Activated T-helper 2 cell treated with anti-CD3 and anti-CD28 coated beads, Interferon-gamma antibody, Interleukin-2, Interleukin-4, amounts not matched to agents 10 μg/mL and 5 μg/mL and 100 μg/mL, durations not matched to agents 14 hours and 24 hours and 36 hours (primary cell): Measurements from ENCODE around the gene ATF7IP. TPM values are rescaled to one million over a fixed set of nuclear protein-coding genes. Genes with fewer than 3 reads are reported as not detected.
"Not testable (repeated sequence)": the region's sequence is repeated elsewhere in the genome, so short reads cannot be mapped to it uniquely, and the experiment has no call there.

Source experiments
- DNase-seq: peaks from one replicate; pipeline ENCODE4 v3.0.0; 2021; ENCODE audit warnings: low spot score
- H3K27ac Mint-ChIP-seq: one replicate; pipeline ENCODE4 v1.8.0; 2021; ENCODE audit warnings: mixed read lengths
- H3K27me3 Mint-ChIP-seq: one replicate; pipeline ENCODE4 v1.8.0; 2021; ENCODE audit warnings: low read depth, mixed read lengths
- H3K36me3 Mint-ChIP-seq: one replicate; pipeline ENCODE4 v1.8.0; 2021; ENCODE audit warnings: low read depth, mixed read lengths
- H3K4me1 Mint-ChIP-seq: one replicate; pipeline ENCODE4 v1.8.0; 2021; ENCODE audit warnings: low read depth, mixed read lengths
- H3K4me3 Mint-ChIP-seq: one replicate; pipeline ENCODE4 v1.8.0; 2021; ENCODE audit warnings: low read depth, mild to moderate bottlenecking, moderate library complexity, mixed read lengths
- H3K9me3 Mint-ChIP-seq: one replicate; pipeline ENCODE4 v1.8.0; 2021; ENCODE audit warnings: mixed read lengths
- intact Hi-C: fragments of 100-400 bp; cut with micrococcal nuclease; formaldehyde crosslinking; loops from one replicate; pipeline ENCODE4 v1.15.1; 2023
- total RNA-seq: library from RNA; stranded (reverse); gene quantifications from 2 replicates; pipeline ENCODE4 v1.2.3, GENCODE V29; 2022

ATF7IP gene
- total RNA-seq, 1 donor from 2014 or later: 82.1 TPM

DNA sequence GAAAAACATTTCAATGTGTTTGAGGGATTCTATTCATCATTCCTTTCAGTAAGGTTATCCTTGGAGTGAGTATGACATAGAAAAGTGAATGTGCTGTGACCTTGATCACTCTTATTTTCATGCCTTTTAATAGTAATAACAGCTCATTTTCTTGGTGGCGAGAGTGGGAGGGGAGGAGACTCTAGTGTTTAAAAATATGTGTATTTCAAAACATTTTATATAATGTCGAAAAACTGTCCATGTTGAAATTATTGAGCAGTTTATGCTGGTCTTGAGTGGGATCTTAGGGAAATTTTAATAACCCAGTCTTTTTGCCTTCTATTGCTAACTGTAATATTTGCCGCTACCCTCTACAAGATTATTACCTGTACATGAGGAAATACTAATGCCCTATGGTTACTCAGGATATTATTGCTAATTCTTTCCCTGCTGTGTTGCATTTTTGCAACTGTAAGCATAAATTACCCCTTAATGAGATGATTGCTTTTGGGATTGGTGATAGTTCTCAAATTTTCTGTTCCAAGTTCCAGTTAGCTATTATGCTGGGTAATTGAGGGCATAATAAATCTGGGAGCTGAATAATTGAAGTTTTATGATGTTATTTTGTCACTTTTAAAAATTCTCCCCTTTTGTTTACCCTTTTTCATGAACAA is 21.9 kb downstream of the ATF7IP start:
- Mint-ChIP-seq H3K9me3 (no peaks in the 10 kb centered on the region), H3K27ac (peak overlapping the region; percentile 92), H3K36me3 (peaks cover 59% of the 10 kb centered on the region), H3K4me3 (peak overlapping the region; percentile 87), H3K27me3 (no peaks in the 10 kb centered on the region), H3K4me1 (peaks cover 62% of the 10 kb centered on the region)
- DNase-seq: no peak
- intact Hi-C loops: loop anchor here (5.0 kb wide), 2 partner anchors 385 to 575 kb away; partner anchors contain the start of gene ARHGDIB

DNA sequence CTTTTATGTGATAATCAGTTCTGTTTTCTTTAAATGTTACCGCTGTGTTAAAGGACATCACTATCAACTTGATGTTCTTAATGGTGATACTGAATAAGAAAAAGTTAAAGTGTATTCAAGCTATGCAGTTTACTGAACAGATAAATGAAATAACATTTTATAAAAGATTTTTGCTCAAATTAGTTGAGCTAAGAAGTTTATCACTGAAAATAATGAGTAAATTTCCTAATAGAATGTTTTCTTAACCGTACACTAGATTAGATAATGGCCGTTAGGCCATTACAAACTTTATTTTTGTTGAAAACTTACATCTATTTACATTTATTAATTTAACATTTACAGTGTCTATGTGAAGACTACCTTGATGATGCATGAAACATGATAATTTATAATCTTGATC is 25.0 kb downstream of the ATF7IP start:
- intact Hi-C loops: loop anchor here (5.0 to 10.0 kb wide), 4 partner anchors 62 to 1668 kb away; no protein-coding TSS in a partner anchor
- Mint-ChIP-seq H3K27ac (peak overlapping the region; percentile 90), H3K4me1 (peaks cover 56% of the 10 kb centered on the region), H3K9me3 (no peaks in the 10 kb centered on the region), H3K36me3 (peaks cover 60% of the 10 kb centered on the region), H3K4me3 (peak overlapping the region; percentile 70), H3K27me3 (no peaks in the 10 kb centered on the region)
- no peak for DNase-seq

DNA sequence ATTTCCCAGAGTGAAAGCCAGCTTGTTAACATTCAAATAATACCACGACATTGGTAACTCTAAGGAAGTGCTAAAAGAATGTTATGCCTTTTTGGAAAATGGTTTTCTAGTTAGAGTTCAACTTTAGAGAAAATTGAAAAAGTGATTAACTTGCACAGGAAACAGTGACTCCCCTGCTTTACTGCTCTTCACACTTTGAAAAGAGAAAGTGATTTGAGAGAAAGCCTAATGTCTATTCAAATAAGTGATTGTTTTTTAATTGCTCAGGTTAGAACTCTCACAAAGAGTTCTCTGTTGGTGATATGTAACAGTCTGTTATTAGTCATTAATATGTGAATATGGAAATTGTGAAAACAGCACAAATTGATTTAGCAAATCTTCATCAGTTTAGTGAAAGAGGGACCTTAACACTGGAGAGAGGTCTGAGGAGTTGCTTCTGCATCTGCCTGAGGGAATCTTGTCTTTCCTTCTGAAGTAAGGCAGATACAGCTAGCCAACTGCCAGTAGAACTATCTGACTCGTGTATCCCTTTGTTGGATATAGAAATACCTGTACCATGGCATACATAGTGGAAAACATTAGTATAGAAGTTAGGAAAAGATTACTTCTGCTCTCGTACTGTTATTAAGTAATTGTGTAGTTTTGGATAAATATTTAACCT is 25.5 kb downstream of the ATF7IP start:
- Mint-ChIP-seq H3K27me3 (no peaks in the 10 kb centered on the region), H3K4me1 (peaks cover 58% of the 10 kb centered on the region), H3K9me3 (no peaks in the 10 kb centered on the region), H3K4me3 (peak overlapping the region; percentile 70), H3K36me3 (peaks cover 60% of the 10 kb centered on the region), H3K27ac (peak overlapping the region; percentile 90)
- no peak for DNase-seq
- intact Hi-C loops: loop anchor here (5.0 to 10.0 kb wide), 4 partner anchors 61 to 1669 kb away; no protein-coding TSS in a partner anchor

DNA sequence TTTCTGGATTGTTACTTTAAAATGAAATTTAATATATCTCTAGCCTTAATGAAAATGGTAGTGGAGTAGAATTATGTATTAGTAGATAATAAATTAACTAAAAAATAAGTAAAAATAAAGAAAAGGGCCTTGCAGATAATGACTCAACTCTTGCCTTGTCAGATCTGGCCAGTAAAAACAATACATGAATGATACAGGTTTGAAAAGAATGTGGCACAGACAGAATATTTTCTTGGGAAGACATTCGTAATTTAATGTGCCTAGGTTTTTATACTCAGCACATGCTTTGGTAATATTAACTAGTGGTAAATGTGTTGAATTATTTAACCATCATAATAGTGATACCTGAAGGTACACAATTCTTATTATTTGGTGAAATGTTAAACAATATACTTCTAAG is 28.3 kb downstream of the ATF7IP start:
- peaks cover 5% of the 10 kb centered on the region for H3K9me3 Mint-ChIP-seq
- no peaks in the 10 kb centered on the region for H3K27me3 Mint-ChIP-seq
- peak overlapping the region; percentile 92 for H3K27ac Mint-ChIP-seq
- H3K4me3 Mint-ChIP-seq: peak overlapping the region; percentile 66
- no peak for DNase-seq
- intact Hi-C loops: loop anchor here (1.0 to 10.0 kb wide), 7 partner anchors 8 to 1671 kb away; no protein-coding TSS in a partner anchor
- H3K4me1 Mint-ChIP-seq: peaks cover 69% of the 10 kb centered on the region
- peaks cover 61% of the 10 kb centered on the region for H3K36me3 Mint-ChIP-seq

DNA sequence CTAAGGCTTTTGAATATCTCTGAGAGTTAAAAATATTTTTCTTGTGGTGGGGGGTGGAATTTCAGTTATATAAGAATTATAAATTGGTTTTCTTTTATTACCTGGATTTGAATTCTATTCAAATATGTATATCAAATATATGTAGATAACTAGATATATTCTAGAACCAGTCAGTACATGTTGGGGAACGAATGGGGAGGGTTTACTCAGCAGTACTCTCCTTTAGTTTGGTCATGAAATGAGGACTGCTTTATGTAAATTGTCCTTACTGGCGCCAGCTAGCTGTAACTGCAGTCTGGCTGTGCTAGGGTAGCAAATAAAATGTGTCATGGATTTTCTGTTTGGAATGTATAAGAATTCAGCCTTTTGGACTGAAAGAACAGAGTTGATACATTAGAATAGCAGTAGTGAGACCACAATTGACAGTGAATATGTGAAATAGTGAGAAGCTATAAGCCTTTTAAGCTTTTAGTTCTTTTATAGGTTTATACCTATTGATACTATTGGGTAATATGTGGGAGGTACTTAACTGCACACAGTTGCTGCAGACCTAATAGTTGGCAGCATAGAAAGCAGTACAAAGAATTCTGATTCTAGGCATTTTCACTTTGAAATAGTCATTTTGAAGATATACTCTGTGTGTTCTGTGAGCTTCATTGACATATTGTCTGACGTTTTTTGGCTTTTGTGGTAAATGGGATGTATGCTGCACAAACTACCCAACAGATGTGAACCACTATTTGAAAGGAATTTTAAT is 29.0 kb downstream of the ATF7IP start:
- peak; percentile 42 for DNase-seq
- peak overlapping the region; percentile 92 for H3K27ac Mint-ChIP-seq
- H3K36me3 Mint-ChIP-seq: peaks cover 56% of the 10 kb centered on the region
- peak overlapping the region; percentile 89 for H3K4me3 Mint-ChIP-seq
- peaks cover 5% of the 10 kb centered on the region for H3K9me3 Mint-ChIP-seq
- intact Hi-C loops: loop anchor here (1.0 to 10.0 kb wide), 8 partner anchors 9 to 1672 kb away; no protein-coding TSS in a partner anchor
- H3K4me1 Mint-ChIP-seq: peaks cover 67% of the 10 kb centered on the region
- H3K27me3 Mint-ChIP-seq: no peaks in the 10 kb centered on the region

DNA sequence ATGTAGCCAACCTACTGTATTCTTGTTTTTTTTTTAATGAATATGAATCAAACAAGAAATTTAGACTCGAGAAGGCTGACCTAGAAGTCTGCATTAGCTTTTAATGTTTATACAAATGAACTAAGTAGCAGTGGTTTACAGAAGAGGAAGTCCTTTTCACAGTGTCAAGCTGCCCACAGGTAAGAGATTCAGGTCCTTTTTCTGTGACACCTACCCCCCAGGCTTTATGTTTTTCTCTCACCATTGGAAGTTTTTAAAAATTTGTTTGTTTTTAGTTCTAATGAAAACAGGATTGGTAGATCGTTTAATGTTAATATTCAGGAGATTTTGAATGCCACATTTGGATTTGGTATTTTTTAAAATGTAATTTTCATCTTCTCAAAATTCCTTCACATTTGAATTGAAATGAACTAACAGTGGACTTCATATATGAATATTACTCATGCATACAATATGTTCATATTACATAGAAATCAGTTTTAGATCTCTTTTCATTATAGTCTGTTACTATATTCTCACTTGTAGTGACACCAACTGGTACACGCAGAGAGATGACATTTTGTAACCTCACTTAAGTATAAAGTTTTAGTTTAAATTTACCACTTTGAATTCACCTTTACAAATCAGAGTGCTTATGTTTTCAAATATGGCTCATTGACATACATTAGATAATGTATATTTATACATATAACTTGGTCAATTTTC is 29.7 kb downstream of the ATF7IP start:
- H3K27me3 Mint-ChIP-seq: no peaks in the 10 kb centered on the region
- peaks cover 58% of the 10 kb centered on the region for H3K36me3 Mint-ChIP-seq
- DNase-seq: no peak
- H3K9me3 Mint-ChIP-seq: peaks cover 5% of the 10 kb centered on the region
- intact Hi-C loops: loop anchor here (1.0 to 10.0 kb wide), 2 partner anchors 21 to 1170 kb away; no protein-coding TSS in a partner anchor
- peak overlapping the region; percentile 89 for H3K4me3 Mint-ChIP-seq
- peak overlapping the region; percentile 92 for H3K27ac Mint-ChIP-seq
- peaks cover 70% of the 10 kb centered on the region for H3K4me1 Mint-ChIP-seq

DNA sequence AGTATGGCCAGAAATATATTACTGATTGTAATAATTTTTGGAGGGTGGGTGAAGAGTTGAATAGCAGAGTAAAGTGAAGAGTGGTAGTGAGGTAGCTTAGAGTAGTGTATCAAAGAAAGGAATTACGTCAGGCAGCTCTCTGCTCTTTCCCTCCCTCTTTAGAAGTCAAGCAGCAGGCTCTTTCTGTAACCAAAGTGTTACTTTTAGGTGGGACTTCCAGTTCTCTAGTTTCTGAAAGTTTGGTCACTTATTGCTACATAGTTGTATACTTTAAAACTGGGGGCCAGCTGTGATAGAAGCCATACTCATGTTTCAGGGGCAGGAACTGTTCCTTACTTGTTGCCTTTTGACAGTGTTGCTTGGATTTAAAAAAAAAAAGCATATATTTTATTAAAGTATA is 30.6 kb downstream of the ATF7IP start:
- H3K27ac Mint-ChIP-seq: peak overlapping the region; percentile 70
- DNase-seq: no peak
- H3K4me3 Mint-ChIP-seq: peak overlapping the region; percentile 60
- intact Hi-C loops: loop anchor here (1.0 to 10.0 kb wide), 2 partner anchors 8 to 1169 kb away; no protein-coding TSS in a partner anchor
- peaks cover 5% of the 10 kb centered on the region for H3K9me3 Mint-ChIP-seq
- no peaks in the 10 kb centered on the region for H3K27me3 Mint-ChIP-seq
- H3K4me1 Mint-ChIP-seq: peaks cover 73% of the 10 kb centered on the region
- peaks cover 56% of the 10 kb centered on the region for H3K36me3 Mint-ChIP-seq

DNA sequence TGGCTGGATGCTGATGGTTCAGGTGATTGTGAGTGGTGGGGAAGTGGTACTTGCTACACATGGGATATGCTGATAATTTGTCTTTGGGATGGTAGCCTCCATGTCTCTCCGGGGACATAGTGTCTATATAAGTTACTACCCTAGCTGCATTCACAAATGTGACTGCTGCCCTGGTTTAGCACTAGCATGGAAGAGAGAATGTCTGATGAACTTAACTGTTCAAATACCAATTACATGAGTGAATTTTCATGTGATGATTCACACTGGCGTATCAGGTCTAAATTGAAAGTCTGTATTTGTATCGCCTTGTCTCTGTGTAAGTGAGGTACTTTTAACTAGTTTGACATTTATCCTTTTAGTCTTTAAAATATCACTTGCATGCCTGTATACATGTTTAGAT is 34.4 kb downstream of the ATF7IP start:
- no peak for DNase-seq
- intact Hi-C loops: loop anchor here (1.0 to 10.0 kb wide), 3 partner anchors 11 to 1165 kb away; no protein-coding TSS in a partner anchor
- Mint-ChIP-seq H3K4me1 (peaks cover 75% of the 10 kb centered on the region), H3K27me3 (no peaks in the 10 kb centered on the region), H3K36me3 (peaks cover 61% of the 10 kb centered on the region), H3K27ac (peak overlapping the region; percentile 90), H3K9me3 (peaks cover 5% of the 10 kb centered on the region), H3K4me3 (peak overlapping the region; percentile 75)

DNA sequence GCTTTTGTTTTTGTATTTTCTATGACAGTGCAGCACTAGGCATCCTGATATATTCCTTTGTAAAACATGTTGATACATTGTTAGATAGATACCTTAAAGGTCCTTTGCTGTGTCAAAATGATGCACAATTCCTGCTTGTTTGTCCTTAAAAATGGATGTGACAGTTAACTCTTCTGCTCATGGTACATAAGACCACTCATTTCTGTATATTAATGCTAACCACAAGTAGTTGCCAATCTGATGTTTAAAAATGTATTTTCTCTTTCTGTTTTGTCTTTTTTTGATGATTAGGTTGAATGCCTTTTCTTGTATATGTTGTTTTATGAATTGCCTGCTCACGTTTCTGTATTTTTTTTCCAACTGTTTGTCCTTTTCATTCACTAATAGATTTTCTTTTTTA is 35.1 kb downstream of the ATF7IP start:
- no peaks in the 10 kb centered on the region for H3K27me3 Mint-ChIP-seq
- peak overlapping the region; percentile 90 for H3K27ac Mint-ChIP-seq
- peaks cover 5% of the 10 kb centered on the region for H3K9me3 Mint-ChIP-seq
- H3K4me1 Mint-ChIP-seq: peaks cover 75% of the 10 kb centered on the region
- peak overlapping the region; percentile 75 for H3K4me3 Mint-ChIP-seq
- intact Hi-C loops: loop anchor here (1.0 to 2.0 kb wide), 2 partner anchors 11 to 16 kb away; no protein-coding TSS in a partner anchor
- DNase-seq: no peak
- H3K36me3 Mint-ChIP-seq: peaks cover 66% of the 10 kb centered on the region

DNA sequence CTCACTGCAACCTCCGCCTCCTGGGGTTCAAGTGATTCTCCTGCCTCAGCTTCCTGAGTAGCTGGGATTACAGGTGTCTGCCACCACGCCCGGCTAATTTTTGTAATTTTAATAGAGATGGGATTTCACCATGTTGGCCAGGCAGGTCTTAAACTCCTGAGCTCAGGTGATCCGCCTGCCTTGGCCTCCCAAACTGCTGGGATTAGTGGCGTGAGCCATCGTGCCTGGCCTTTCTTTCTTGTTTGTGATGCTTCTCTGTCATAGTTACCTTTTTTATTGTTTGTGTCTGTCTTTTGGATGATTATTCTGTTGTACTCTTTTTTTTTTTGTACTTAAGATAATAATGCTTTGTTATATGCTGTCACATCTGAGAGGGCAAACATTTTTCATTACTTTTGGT is 35.8 kb downstream of the ATF7IP start:
- H3K9me3 Mint-ChIP-seq, H3K27me3 Mint-ChIP-seq, DNase-seq: not testable (repeated sequence)
- H3K4me3 Mint-ChIP-seq: peak overlapping the region; percentile 75
- intact Hi-C loops: loop anchor here (2.0 kb wide), 1 partner anchor 16 kb away; no protein-coding TSS in a partner anchor
- peak overlapping the region; percentile 90 for H3K27ac Mint-ChIP-seq
- peaks cover 69% of the 10 kb centered on the region for H3K36me3 Mint-ChIP-seq
- peaks cover 73% of the 10 kb centered on the region for H3K4me1 Mint-ChIP-seq

DNA sequence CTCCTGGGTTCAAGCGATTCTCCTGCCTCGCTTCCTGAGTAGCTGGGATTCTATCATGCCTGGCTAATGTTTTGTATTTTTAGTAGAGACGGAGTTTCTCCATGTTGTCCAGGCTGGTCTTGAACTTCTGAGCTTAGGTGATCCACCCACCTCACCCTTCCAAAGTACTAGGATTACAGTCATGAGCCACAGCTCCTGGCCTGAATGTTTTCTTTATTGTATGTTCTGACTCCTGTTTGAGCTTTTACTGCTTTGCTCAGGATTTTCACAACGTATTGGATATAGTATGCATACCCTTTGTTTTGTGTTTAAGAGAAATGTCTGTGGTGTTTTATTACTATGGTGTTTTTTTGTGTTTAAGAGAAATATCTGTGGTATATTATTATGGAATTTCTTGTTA is 37.2 kb downstream of the ATF7IP start:
- H3K4me3 Mint-ChIP-seq: no peak overlapping the region
- no peaks in the 10 kb centered on the region for H3K27me3 Mint-ChIP-seq
- peak overlapping the region; percentile 52 for H3K27ac Mint-ChIP-seq
- no peak for DNase-seq
- intact Hi-C loops: no loop called here
- H3K9me3 Mint-ChIP-seq: no peaks in the 10 kb centered on the region
- peaks cover 59% of the 10 kb centered on the region for H3K36me3 Mint-ChIP-seq
- H3K4me1 Mint-ChIP-seq: peaks cover 61% of the 10 kb centered on the region

DNA sequence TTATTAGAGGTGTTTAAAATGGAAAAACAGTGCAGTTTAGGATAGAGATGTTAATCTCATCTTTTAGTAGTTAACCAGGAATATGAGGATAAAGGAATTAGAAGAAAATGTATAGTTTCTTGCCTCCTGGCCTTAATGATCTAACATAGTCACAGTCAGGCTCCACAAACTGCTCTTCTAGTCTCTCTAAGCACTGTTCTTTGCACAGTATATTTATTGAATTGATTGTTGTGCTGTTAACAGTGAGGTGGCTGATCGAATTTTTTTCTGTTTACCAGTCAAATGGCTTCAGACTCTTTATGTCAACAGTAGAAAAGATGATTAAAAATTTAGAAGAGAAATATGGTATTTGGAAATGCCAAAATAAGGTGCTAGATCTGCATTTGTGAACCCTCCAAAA is 37.8 kb downstream of the ATF7IP start:
- intact Hi-C loops: no loop called here
- Mint-ChIP-seq H3K9me3 (no peaks in the 10 kb centered on the region), H3K36me3 (peaks cover 56% of the 10 kb centered on the region), H3K27ac (no peak overlapping the region), H3K27me3 (no peaks in the 10 kb centered on the region), H3K4me3 (no peak overlapping the region), H3K4me1 (peaks cover 59% of the 10 kb centered on the region)
- no peak for DNase-seq
